Coronary artery (tissue), 2 donors: ENCODE data around the gene TESK2.

ENCODE experiments used
- DNase-seq: peaks from one replicate; pipeline ENCODE4 v3.0.0-alpha.2; 2017; ENCODE audit warnings: low spot score
- H3K27ac ChIP-seq, 2 donors: fragments of 200-600 bp; sonication (generic); one replicate each; pipeline ENCODE4 v1.5.1; 2016 to 2019
- H3K4me3 ChIP-seq: fragments of 200-600 bp; sonication (generic); 2 replicates; pipeline ENCODE4 v1.5.1; 2016; ENCODE audit warnings: mild to moderate bottlenecking, moderate library complexity
- CTCF ChIP-seq: fragments of 200-600 bp; sonication (generic); IDR thresholded peaks from one replicate; pipeline ENCODE4 v1.5.1; 2019; ENCODE audit warnings: antibody characterized with exemption

The TESK2 gene

GRCh38 chr1:45405636-45406035 lies 85.3 kb downstream of the TESK2 start:
- H3K27ac ChIP-seq, result no peak overlapping the region
- no peak for TF ChIP-seq CTCF
- H3K4me3 ChIP-seq, result no peak overlapping the region
- no peak for DNase-seq

GRCh38 chr1:45403718-45404117 lies 87.2 kb downstream of the TESK2 start:
- no peak for TF ChIP-seq CTCF
- Histone ChIP-seq H3K27ac (no peak overlapping the region), H3K4me3 (no peak overlapping the region)
- DNase-seq, result no peak

GRCh38 chr1:45403298-45403697 lies 87.7 kb downstream of the TESK2 start:
- Histone ChIP-seq H3K27ac (no peak overlapping the region), H3K4me3 (no peak overlapping the region)
- no peak for DNase-seq
- TF ChIP-seq CTCF, result no peak

- DNase-seq, result no peak
- TF ChIP-seq CTCF, result no peak
- H3K27ac ChIP-seq, result no peak overlapping the region
- no peak overlapping the region for H3K4me3 ChIP-seq
These were observed 89.4 kb downstream of the TESK2 start for GRCh38 chr1:45401524-45401923.

GRCh38 chr1:45400049-45400448 lies 90.9 kb downstream of the TESK2 start:
- Histone ChIP-seq H3K27ac (no peak overlapping the region), H3K4me3 (no peak overlapping the region)
- no peak for DNase-seq
- no peak for TF ChIP-seq CTCF

- Histone ChIP-seq H3K4me3 (no peak overlapping the region), H3K27ac (no peak overlapping the region)
- TF ChIP-seq CTCF, result no peak
- no peak for DNase-seq
These were observed 93.7 kb downstream of the TESK2 start for GRCh38 chr1:45397285-45397684.

GRCh38 chr1:45395582-45395981 lies 95.4 kb downstream of the TESK2 start:
- TF ChIP-seq CTCF, result no peak
- no peak overlapping the region for H3K27ac ChIP-seq
- DNase-seq, result no peak
- no peak overlapping the region for H3K4me3 ChIP-seq
